ENCODE data around the gene ARL14EPL. TPM values are rescaled to one million over a fixed set of nuclear protein-coding genes. Genes with fewer than 3 reads are reported as not detected.

ARL14EPL gene
- total RNA-seq, 1 donor from 2014 or later, result not detected

DNA sequence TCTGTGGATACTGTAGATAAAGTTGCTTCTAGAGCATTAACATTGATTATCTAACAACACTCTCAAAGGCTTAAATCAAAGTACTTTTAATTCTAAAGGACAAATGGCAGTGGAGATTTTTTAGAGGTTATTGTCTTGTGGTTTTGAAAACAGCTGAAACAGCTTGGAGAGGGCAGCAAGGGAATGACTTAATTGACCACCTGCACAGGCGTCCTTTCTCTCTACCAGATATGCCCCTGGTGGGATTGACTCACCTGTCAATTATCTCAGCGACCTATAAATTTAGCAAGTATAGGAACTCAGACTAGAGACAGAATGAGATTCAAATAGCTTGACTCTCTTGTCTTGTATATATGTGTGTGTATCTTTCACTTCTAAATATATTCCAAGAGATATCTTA is 13.5 kb downstream of the ARL14EPL start:
- no peaks in the 10 kb centered on the region for H3K9me3 ChIP-seq
- no peak overlapping the region for H3K27ac ChIP-seq
- no peaks in the 10 kb centered on the region for H3K27me3 ChIP-seq
- no peaks in the 10 kb centered on the region for H3K4me1 ChIP-seq
- DNase-seq (ENCODE audit: extremely low spot score in 2 of 2), result no peak
- TF ChIP-seq POLR2AphosphoS5 (IDR thresholded peaks at IDR 0.05; ENCODE audit: insufficient read depth in 1 of 2, low read depth in 1 of 2) (no peak), POLR2A (IDR thresholded peaks at IDR 0.05) (no peak)
- TF ChIP-seq, protein P1, sequence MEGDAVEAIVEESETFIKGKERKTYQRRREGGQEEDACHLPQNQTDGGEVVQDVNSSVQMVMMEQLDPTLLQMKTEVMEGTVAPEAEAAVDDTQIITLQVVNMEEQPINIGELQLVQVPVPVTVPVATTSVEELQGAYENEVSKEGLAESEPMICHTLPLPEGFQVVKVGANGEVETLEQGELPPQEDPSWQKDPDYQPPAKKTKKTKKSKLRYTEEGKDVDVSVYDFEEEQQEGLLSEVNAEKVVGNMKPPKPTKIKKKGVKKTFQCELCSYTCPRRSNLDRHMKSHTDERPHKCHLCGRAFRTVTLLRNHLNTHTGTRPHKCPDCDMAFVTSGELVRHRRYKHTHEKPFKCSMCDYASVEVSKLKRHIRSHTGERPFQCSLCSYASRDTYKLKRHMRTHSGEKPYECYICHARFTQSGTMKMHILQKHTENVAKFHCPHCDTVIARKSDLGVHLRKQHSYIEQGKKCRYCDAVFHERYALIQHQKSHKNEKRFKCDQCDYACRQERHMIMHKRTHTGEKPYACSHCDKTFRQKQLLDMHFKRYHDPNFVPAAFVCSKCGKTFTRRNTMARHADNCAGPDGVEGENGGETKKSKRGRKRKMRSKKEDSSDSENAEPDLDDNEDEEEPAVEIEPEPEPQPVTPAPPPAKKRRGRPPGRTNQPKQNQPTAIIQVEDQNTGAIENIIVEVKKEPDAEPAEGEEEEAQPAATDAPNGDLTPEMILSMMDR (IDR thresholded peaks at IDR 0.05), result no peak
- no peak overlapping the region for H3K4me3 ChIP-seq
- intact Hi-C loops (cut with DNase I), result no loop called here
- H3K36me3 ChIP-seq, result no peaks in the 10 kb centered on the region

DNA sequence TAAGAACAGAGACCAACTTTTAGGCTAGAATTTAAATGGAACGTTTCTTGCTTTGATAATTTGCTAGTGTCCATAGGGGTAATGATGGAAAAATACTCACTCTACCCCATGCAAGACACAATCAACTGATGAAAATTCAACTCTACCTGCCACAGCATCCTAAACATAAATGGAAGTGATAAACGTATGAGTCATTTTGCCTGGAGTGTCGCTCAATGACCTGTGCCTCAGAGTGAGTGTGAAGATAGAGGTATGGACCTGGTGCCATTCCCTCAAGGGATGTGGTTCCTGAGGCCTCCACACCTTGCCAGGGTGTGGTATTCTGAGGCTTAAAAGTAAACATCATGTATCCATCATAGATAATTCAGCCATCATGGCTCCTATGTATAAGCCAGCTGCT is 14.0 kb downstream of the ARL14EPL start:
- intact Hi-C loops (cut with DNase I), result no loop called here
- Histone ChIP-seq H3K4me1 (no peaks in the 10 kb centered on the region), H3K27me3 (no peaks in the 10 kb centered on the region), H3K4me3 (no peak overlapping the region), H3K36me3 (no peaks in the 10 kb centered on the region), H3K27ac (no peak overlapping the region), H3K9me3 (no peaks in the 10 kb centered on the region)
- TF ChIP-seq POLR2AphosphoS5 (IDR thresholded peaks at IDR 0.05; ENCODE audit: insufficient read depth in 1 of 2, low read depth in 1 of 2) (no peak), POLR2A (IDR thresholded peaks at IDR 0.05) (no peak)
- TF ChIP-seq, protein P1 (IDR thresholded peaks at IDR 0.05), result no peak
- no peak for DNase-seq (ENCODE audit: extremely low spot score in 2 of 2)

DNA sequence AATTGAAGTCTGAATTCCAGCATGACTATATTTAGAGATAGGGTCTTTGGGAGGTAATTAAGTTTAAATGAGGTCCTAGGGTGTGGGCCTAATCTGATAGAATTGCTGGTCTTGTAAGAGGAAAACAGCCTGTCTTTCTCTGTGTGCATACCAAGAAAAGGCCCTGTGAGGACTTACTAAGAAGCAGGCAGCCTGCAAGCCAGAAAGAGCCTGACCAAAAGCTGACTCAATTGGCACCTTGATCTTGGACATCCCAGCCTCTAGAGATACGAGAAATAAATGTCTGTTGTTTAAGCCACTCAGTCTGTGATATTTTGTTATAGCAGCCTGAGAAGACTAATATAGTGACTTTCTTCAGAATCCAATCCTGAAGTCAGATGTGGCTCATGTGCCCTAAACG is 14.6 kb downstream of the ARL14EPL start:
- H3K4me3 ChIP-seq, result no peak overlapping the region
- no peak overlapping the region for H3K27ac ChIP-seq
- no peaks in the 10 kb centered on the region for H3K36me3 ChIP-seq
- TF ChIP-seq POLR2A (IDR thresholded peaks at IDR 0.05), result no peak
- TF ChIP-seq, protein P1 (IDR thresholded peaks at IDR 0.05), result no peak
- TF ChIP-seq POLR2AphosphoS5 (IDR thresholded peaks at IDR 0.05; ENCODE audit: insufficient read depth in 1 of 2, low read depth in 1 of 2), result no peak
- H3K4me1 ChIP-seq, result no peaks in the 10 kb centered on the region
- H3K9me3 ChIP-seq, result no peaks in the 10 kb centered on the region
- intact Hi-C loops (cut with DNase I), result no loop called here
- no peaks in the 10 kb centered on the region for H3K27me3 ChIP-seq
- no peak for DNase-seq (ENCODE audit: extremely low spot score in 2 of 2)

DNA sequence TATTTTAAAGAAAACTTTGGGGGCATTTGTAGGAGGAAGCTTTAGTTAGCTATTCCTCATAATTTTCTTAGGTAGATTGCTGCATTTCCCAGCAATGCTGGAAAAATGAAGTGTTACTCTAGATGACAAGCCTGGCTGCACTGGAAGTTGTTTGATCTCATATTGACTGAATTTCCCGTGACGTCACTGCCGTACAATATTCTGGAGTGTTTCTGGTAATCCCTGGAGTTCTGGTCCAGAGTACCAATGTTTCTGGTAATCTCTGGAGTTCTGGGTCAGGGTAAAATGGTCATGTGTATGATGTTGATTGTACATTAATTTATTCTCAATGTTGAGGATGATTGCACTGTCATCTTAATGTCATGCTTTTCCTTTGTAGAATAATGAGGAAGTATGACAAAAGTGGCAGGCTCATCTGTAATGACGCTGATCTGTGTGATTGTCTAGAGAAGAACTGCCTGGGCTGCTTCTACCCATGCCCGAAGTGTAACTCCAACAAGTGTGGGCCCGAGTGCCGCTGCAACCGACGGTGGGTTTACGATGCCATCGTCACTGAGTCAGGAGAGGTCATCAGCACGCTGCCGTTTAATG is 26.2 kb downstream of the ARL14EPL start:
- no peaks in the 10 kb centered on the region for H3K4me1 ChIP-seq
- H3K36me3 ChIP-seq, result no peaks in the 10 kb centered on the region
- H3K27me3 ChIP-seq, result no peaks in the 10 kb centered on the region
- no peak overlapping the region for H3K27ac ChIP-seq
- no peak for DNase-seq (ENCODE audit: extremely low spot score in 2 of 2)
- H3K4me3 ChIP-seq, result no peak overlapping the region
- no peaks in the 10 kb centered on the region for H3K9me3 ChIP-seq
- intact Hi-C loops (cut with DNase I), result no loop called here
- TF ChIP-seq, protein P1 (IDR thresholded peaks at IDR 0.05), result no peak
- TF ChIP-seq POLR2AphosphoS5 (IDR thresholded peaks at IDR 0.05; ENCODE audit: insufficient read depth in 1 of 2, low read depth in 1 of 2) (no peak), POLR2A (IDR thresholded peaks at IDR 0.05) (no peak)

DNA sequence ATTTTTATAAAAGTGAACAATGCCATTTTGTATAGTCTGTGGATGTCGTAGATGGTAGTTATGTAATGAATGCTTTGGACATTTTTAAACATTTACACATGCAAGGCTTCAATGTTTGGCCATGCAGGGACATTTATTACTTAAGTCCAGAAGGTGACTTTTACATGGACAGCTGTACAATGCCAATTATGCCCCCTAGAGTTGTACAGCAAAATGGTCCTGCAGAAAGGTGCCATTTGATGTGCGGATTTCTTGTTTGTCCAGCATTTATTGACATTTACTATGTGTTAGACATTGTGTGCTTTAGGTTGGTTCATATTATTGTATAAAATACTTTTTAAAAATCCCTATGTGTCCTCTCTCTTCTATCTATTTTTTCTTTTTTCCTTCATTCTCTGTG is 30.1 kb downstream of the ARL14EPL start:
- no peak for DNase-seq (ENCODE audit: extremely low spot score in 2 of 2)
- TF ChIP-seq POLR2A (IDR thresholded peaks at IDR 0.05) (no peak), POLR2AphosphoS5 (IDR thresholded peaks at IDR 0.05; ENCODE audit: insufficient read depth in 1 of 2, low read depth in 1 of 2) (no peak)
- TF ChIP-seq, protein P1 (IDR thresholded peaks at IDR 0.05), result no peak
- Histone ChIP-seq H3K4me3 (no peak overlapping the region), H3K27me3 (no peaks in the 10 kb centered on the region), H3K4me1 (no peaks in the 10 kb centered on the region), H3K9me3 (no peaks in the 10 kb centered on the region), H3K27ac (no peak overlapping the region), H3K36me3 (no peaks in the 10 kb centered on the region)
- intact Hi-C loops (cut with DNase I), result no loop called here

Data from vagina (tissue), 2 donors.